Testis (tissue), 2 donors: ENCODE measurements around the gene SPRR3.

Source experiments
- POLR2A ChIP-seq: fragments of 450-650 bp; IDR thresholded peaks from one replicate; pipeline ENCODE4 v1.6.1; 2017; ENCODE audit warnings: antibody characterized with exemption, mild to moderate bottlenecking, moderate library complexity
- TF ChIP-seq, protein P1 (sequence below), 3 experiments: fragments of 450-650 bp in 2 of 3; fragments of 200-600 bp in 1 of 3; sonication (generic) in 1 of 3; IDR thresholded peaks; one replicate each; pipeline ENCODE4 v1.5.1; 2016 to 2019; ENCODE audit warnings: antibody characterized with exemption in 3 of 3, mild to moderate bottlenecking in 2 of 3, moderate library complexity in 1 of 3

DNA sequence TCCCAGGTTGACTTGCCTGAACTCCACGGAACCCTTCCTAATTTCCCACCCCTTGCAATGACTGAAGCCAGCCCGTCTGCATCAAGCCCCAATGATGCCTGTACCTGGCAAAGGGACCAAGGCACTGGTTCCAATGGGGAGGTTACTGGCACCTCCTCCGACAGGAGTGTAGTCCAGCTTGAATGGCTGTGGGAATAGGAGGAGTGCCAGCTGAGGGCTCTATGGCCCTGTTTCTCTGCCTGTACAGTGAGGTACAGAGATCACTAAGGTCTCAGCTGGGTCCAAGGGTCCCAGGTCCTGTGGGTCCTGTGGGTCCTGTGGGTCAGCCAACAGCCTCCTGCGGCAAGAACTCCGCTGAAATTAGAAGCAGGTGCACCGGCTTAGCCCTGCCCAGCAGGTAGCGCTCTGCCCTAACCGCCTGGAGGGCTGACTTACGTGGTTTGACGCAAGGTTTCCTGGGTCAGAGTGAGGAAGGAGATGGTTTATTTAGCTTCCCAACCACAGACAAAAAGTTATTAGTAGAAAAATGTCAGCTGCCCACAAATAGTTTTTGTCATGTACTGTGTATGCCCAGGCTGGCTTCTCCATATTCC, 41.0 kb upstream of the SPRR3 start:
- TF ChIP-seq, protein P1, sequence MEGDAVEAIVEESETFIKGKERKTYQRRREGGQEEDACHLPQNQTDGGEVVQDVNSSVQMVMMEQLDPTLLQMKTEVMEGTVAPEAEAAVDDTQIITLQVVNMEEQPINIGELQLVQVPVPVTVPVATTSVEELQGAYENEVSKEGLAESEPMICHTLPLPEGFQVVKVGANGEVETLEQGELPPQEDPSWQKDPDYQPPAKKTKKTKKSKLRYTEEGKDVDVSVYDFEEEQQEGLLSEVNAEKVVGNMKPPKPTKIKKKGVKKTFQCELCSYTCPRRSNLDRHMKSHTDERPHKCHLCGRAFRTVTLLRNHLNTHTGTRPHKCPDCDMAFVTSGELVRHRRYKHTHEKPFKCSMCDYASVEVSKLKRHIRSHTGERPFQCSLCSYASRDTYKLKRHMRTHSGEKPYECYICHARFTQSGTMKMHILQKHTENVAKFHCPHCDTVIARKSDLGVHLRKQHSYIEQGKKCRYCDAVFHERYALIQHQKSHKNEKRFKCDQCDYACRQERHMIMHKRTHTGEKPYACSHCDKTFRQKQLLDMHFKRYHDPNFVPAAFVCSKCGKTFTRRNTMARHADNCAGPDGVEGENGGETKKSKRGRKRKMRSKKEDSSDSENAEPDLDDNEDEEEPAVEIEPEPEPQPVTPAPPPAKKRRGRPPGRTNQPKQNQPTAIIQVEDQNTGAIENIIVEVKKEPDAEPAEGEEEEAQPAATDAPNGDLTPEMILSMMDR (IDR thresholded peaks at IDR 0.05) = no peak
- no peak for TF ChIP-seq POLR2A
